ENCODE results near the gene ARAP1. TPM values are rescaled to one million over a fixed set of nuclear protein-coding genes. Genes with fewer than 3 reads are reported as not detected.

Gene ARAP1
- total RNA-seq, 1 experiment from 2014 or later: 47.0 TPM

DNA sequence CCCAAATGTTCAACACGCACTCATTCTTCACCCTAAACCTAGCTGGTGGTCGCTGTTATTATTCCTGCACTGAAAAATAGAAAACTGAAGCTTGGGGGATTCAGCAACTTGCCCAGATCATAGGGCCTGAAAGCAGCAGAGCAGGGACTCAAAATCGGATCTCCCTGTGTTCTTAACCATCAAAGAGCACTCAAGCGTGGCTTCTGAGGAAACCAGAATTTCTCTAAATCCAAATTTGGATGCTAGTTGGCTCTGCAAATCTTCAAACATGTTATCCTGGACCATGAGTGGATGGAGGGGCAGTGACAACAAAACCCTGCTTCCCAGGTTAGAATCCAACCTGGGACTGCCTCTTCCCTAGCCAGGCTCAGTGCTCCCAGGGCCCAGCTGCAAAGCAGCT lies 11.6 kb upstream of the ARAP1 start:
- Mint-ChIP-seq H3K4me1 (ENCODE audit: insufficient read depth, unreplicated experiment) (peaks cover 5% of the 10 kb centered on the region), H3K4me3 (ENCODE audit: unreplicated experiment) (no peak overlapping the region), H3K9me3 (ENCODE audit: unreplicated experiment) (peaks cover 7% of the 10 kb centered on the region), H3K27ac (ENCODE audit: low read depth, unreplicated experiment) (no peak overlapping the region), H3K36me3 (ENCODE audit: insufficient read depth, unreplicated experiment) (no peaks in the 10 kb centered on the region), H3K27me3 (ENCODE audit: insufficient read depth, unreplicated experiment) (no peaks in the 10 kb centered on the region)
- no TSS peak for BruUV-seq (replicated peaks)
- no peak for DNase-seq (ENCODE audit: unreplicated experiment)
- CTCF ChIA-PET: interaction anchor here (0.6 to 0.7 kb wide), 2 partner anchors 14 to 149 kb away, joined by 3 read pairs; no protein-coding TSS in a partner anchor
- POLR2A ChIA-PET: no interaction called here
- intact Hi-C loops (cut with micrococcal nuclease): no loop called here
- TF ChIP-seq, protein P1, sequence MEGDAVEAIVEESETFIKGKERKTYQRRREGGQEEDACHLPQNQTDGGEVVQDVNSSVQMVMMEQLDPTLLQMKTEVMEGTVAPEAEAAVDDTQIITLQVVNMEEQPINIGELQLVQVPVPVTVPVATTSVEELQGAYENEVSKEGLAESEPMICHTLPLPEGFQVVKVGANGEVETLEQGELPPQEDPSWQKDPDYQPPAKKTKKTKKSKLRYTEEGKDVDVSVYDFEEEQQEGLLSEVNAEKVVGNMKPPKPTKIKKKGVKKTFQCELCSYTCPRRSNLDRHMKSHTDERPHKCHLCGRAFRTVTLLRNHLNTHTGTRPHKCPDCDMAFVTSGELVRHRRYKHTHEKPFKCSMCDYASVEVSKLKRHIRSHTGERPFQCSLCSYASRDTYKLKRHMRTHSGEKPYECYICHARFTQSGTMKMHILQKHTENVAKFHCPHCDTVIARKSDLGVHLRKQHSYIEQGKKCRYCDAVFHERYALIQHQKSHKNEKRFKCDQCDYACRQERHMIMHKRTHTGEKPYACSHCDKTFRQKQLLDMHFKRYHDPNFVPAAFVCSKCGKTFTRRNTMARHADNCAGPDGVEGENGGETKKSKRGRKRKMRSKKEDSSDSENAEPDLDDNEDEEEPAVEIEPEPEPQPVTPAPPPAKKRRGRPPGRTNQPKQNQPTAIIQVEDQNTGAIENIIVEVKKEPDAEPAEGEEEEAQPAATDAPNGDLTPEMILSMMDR (IDR thresholded peaks at IDR 0.05; ENCODE audit: unreplicated experiment): no peak

DNA sequence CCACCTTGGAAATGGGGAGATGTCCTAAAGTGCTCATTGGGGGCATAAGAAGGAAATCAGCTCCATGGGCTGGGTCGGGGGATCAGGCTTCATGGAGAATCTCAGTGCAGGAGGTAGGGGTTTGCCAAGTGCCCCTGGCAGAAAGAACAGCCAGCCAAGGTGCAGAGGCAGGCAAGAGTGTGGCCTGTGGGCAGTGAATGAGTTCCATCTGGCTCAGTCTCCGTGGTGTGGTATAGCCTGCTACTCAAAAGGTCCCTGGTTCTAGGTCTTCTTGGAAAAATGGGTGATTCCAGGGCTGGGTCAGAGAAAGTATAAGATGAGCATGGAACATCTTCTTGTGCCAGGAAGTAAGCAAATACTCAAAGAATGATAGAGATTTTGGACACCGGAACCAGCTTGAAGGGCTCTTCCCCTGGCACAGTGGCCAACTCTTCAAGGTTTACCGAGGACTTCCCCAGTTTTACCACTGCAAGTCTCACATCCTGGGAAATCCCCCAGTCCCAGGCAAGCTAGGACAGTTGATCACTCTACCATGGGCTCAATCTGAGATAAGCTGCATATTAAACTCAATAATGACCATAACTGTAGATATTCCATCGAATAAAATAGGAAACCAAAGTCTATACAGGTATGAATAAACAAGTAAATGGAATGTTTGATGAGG lies 10.6 kb upstream of the ARAP1 start:
- intact Hi-C loops (cut with micrococcal nuclease): no loop called here
- H3K36me3 Mint-ChIP-seq (ENCODE audit: insufficient read depth, unreplicated experiment): no peaks in the 10 kb centered on the region
- BruUV-seq (replicated peaks): no TSS peak
- no peak for DNase-seq (ENCODE audit: unreplicated experiment)
- ChIA-PET POLR2A (no interaction called here), CTCF (interaction anchor here (0.6 to 1.7 kb wide), 3 partner anchors 26 to 30 kb away, joined by 3 to 6 read pairs (median 5); no protein-coding TSS in a partner anchor)
- H3K27me3 Mint-ChIP-seq (ENCODE audit: insufficient read depth, unreplicated experiment): no peaks in the 10 kb centered on the region
- no peak overlapping the region for H3K27ac Mint-ChIP-seq (ENCODE audit: low read depth, unreplicated experiment)
- H3K9me3 Mint-ChIP-seq (ENCODE audit: unreplicated experiment): peaks cover 7% of the 10 kb centered on the region
- TF ChIP-seq, protein P1 (IDR thresholded peaks at IDR 0.05; ENCODE audit: unreplicated experiment): no peak
- H3K4me1 Mint-ChIP-seq (ENCODE audit: insufficient read depth, unreplicated experiment): peaks cover 16% of the 10 kb centered on the region
- no peak overlapping the region for H3K4me3 Mint-ChIP-seq (ENCODE audit: unreplicated experiment)

DNA sequence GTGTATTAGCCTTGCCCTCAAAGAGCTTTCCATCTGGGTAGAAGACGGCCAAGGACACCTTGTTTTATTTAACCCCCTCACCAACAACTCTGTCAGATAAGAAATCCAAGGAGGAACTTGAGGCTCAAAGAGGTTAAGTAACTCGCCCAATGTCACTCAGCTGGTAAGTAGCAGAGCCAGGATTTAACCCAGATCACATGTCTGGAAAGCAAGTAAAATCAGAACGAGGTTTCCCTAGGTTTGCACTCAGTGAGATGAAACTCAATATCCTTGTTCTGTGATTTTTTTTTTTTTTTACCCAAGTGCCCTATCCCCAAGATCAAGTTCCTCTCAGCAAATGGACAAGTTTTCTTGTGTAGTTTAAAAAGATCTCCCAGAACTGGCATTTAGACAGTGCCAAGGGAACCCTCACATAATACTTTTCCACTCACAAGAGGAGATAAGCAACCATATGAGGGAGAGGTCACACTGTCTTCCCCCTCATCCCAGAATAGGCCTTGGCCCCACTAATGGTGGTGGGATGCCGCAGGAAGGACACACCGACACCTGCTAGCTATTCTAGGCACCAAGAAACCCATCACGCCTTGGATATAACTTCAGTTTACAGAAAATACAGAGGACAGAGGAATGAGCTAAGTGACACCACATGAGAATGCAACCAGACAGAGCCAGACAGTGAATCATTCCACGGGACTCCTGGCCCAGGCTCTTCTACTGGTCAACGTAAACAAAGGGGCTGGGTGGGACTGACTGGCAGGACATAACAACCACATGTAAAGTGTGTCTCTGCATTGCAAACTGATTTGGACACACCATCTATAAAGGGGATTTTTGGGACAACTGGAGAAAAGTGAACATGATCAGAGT lies 8.6 kb upstream of the ARAP1 start:
- TF ChIP-seq, protein P1 (IDR thresholded peaks at IDR 0.05; ENCODE audit: unreplicated experiment): no peak
- no peaks in the 10 kb centered on the region for H3K27me3 Mint-ChIP-seq (ENCODE audit: insufficient read depth, unreplicated experiment)
- no peak overlapping the region for H3K27ac Mint-ChIP-seq (ENCODE audit: low read depth, unreplicated experiment)
- no peak for DNase-seq (ENCODE audit: unreplicated experiment)
- no peaks in the 10 kb centered on the region for H3K36me3 Mint-ChIP-seq (ENCODE audit: insufficient read depth, unreplicated experiment)
- ChIA-PET POLR2A (interaction anchor here (1.2 kb wide), 1 partner anchor 17 kb away, joined by 4 read pairs; no protein-coding TSS in a partner anchor), CTCF (interaction anchor here (1.6 kb wide), 1 partner anchor 26 kb away, joined by 6 read pairs; no protein-coding TSS in a partner anchor)
- intact Hi-C loops (cut with micrococcal nuclease): no loop called here
- H3K4me3 Mint-ChIP-seq (ENCODE audit: unreplicated experiment): no peak overlapping the region
- H3K4me1 Mint-ChIP-seq (ENCODE audit: insufficient read depth, unreplicated experiment): peaks cover 18% of the 10 kb centered on the region
- no TSS peak for BruUV-seq (replicated peaks)
- H3K9me3 Mint-ChIP-seq (ENCODE audit: unreplicated experiment): peaks cover 7% of the 10 kb centered on the region

DNA sequence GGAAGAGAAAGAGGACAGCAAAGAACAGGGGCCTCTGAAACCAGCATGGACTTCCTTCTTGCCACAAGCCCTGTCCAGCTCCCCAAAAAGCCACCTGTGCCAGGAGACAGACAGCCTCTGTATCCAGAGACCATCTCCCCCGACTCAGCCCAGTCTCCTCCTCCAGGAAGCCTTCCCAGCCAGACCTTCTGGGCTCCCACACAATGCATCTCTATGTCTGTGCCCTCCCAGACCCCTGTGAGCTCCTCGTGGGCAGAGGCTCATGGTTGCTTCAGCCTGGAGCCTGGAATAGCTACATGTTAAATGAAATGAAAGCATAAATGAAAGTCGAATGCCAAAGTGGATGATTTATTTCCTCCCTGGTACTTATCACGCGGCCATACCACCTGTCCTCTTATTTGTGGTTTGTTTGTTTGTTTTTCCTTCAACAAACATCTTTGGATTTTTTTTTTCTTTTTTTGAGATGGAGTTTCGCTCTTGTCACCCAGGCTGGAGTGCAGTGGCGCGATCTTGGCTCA lies 7.3 kb upstream of the ARAP1 start:
- no peak overlapping the region for H3K27ac Mint-ChIP-seq (ENCODE audit: low read depth, unreplicated experiment)
- CTCF ChIA-PET: interaction anchor here (0.6 to 1.6 kb wide), 2 partner anchors 34 to 35 kb away, joined by 3 to 4 read pairs; no protein-coding TSS in a partner anchor
- BruUV-seq (replicated peaks): no TSS peak
- intact Hi-C loops (cut with micrococcal nuclease): no loop called here
- POLR2A ChIA-PET: interaction anchor here (0.7 to 1.2 kb wide), 2 partner anchors 19 to 889 kb away, joined by 3 to 4 read pairs; no protein-coding TSS in a partner anchor
- H3K9me3 Mint-ChIP-seq (ENCODE audit: unreplicated experiment): peaks cover 7% of the 10 kb centered on the region
- H3K4me3 Mint-ChIP-seq (ENCODE audit: unreplicated experiment): no peak overlapping the region
- H3K36me3 Mint-ChIP-seq (ENCODE audit: insufficient read depth, unreplicated experiment): no peaks in the 10 kb centered on the region
- TF ChIP-seq, protein P1 (IDR thresholded peaks at IDR 0.05; ENCODE audit: unreplicated experiment): no peak
- no peaks in the 10 kb centered on the region for H3K27me3 Mint-ChIP-seq (ENCODE audit: insufficient read depth, unreplicated experiment)
- no peak for DNase-seq (ENCODE audit: unreplicated experiment)
- peaks cover 18% of the 10 kb centered on the region for H3K4me1 Mint-ChIP-seq (ENCODE audit: insufficient read depth, unreplicated experiment)

Data from MCF 10A (cell line).